Gastroesophageal sphincter (tissue), 4 donors: Measurements from ENCODE around the gene SAA2. TPM values are rescaled to one million over a fixed set of nuclear protein-coding genes. Genes with fewer than 3 reads are reported as not detected.
"Not testable (repeated sequence)": the region's sequence is repeated elsewhere in the genome, so short reads cannot be mapped to it uniquely, and the experiment has no call there.

Source experiments
- ATAC-seq: fragments of 150-250 bp; one replicate; pipeline ENCODE4 v1.9.1; 2016; ENCODE audit warnings: mild to moderate bottlenecking, moderate library complexity
- H3K27ac ChIP-seq, 4 donors: fragments of 200-600 bp; sonication (generic) in 3 of 4; 1 replicate in 3 of 4; 2 replicates in 1 of 4; pipeline ENCODE4 v1.5.1; 2016 to 2019
- H3K27me3 ChIP-seq: fragments of 200-600 bp; sonication (generic); one replicate; pipeline ENCODE4 v1.5.1; 2019
- H3K36me3 ChIP-seq, 2 donors: fragments of 200-600 bp; sonication (generic); one replicate each; pipeline ENCODE4 v1.5.1; 2019; ENCODE audit warnings: control low read depth in 1 of 2
- H3K4me1 ChIP-seq, 3 donors: fragments of 200-600 bp; sonication (generic); 1 replicate in 2 of 3; 2 replicates in 1 of 3; pipeline ENCODE4 v1.5.1; 2016 to 2019; ENCODE audit warnings: control low read depth in 2 of 3
- H3K4me3 ChIP-seq, 2 donors: fragments of 200-600 bp; sonication (generic); one replicate each; pipeline ENCODE4 v1.5.1; 2019; ENCODE audit warnings: mild to moderate bottlenecking in 1 of 2, moderate library complexity in 1 of 2
- H3K9me3 ChIP-seq, 3 donors: fragments of 200-600 bp; sonication (generic); one replicate each; pipeline ENCODE4 v1.5.1; 2017 to 2019; ENCODE audit warnings: control low read depth in 2 of 3
- CTCF ChIP-seq, 4 experiments: fragments of 200-600 bp in 2 of 4; fragments of 450-650 bp in 2 of 4; sonication (generic) in 1 of 4; IDR thresholded peaks; one replicate each; pipeline ENCODE4 v1.5.1; 2017 to 2019; ENCODE audit warnings: antibody characterized with exemption in 4 of 4, mild to moderate bottlenecking in 2 of 4, moderate library complexity in 2 of 4
- EP300 ChIP-seq: sonication (generic); formaldehyde crosslinking; IDR thresholded peaks from one replicate; pipeline ENCODE4 v1.6.1; 2017; ENCODE audit warnings: antibody characterized with exemption, mild to moderate bottlenecking
- POLR2A ChIP-seq, 2 donors: fragments of 450-650 bp; IDR thresholded peaks; one replicate each; pipeline ENCODE4 v1.6.1; 2017; ENCODE audit warnings: antibody characterized with exemption in 2 of 2, mild to moderate bottlenecking in 2 of 2, moderate library complexity in 1 of 2
- POLR2AphosphoS5 ChIP-seq: sonication (generic); formaldehyde crosslinking; IDR thresholded peaks from one replicate; pipeline ENCODE4 v1.6.1; 2017; ENCODE audit warnings: antibody characterized with exemption
- WGBS, 2 donors: methylation state at CpG; one replicate each; pipeline ENCODE4 v1.1.5; 2018; ENCODE audit warnings: low coverage in 1 of 2; 5-methylcytosine and 5-hydroxymethylcytosine counted together
- total RNA-seq, 4 donors: library from RNA; depleted of rRNA; stranded (reverse); fragments of >200 nt; gene quantifications; one replicate each; pipeline ENCODE4 v1.1.0, GENCODE V29; 2016

SAA2 gene
- total RNA-seq, 4 donors from 2014 or later: 18.6 to 36.5 TPM; not detected in 2

GRCh38 chr11:18254781-18255361, 6.4 kb upstream of the SAA2 start:
- H3K4me1 ChIP-seq: no peaks in the 10 kb centered on the region
- 50 to 66% methylated on average over 2 of the region's 2 CpGs for WGBS, 2 donors
- H3K36me3 ChIP-seq: no peaks in the 10 kb centered on the region
- no peaks in the 10 kb centered on the region for H3K9me3 ChIP-seq
- no peak for TF ChIP-seq EP300
- H3K4me3 ChIP-seq: no peak overlapping the region
- no peak for ATAC-seq
- H3K27ac ChIP-seq: no peak overlapping the region
- peaks cover 13% of the 10 kb centered on the region for H3K27me3 ChIP-seq

- H3K36me3 ChIP-seq: no peaks in the 10 kb centered on the region
- H3K27ac ChIP-seq: no peak overlapping the region
- no peak for ATAC-seq
- no peaks in the 10 kb centered on the region for H3K9me3 ChIP-seq
- H3K4me1 ChIP-seq: no peaks in the 10 kb centered on the region
- peaks cover 13% of the 10 kb centered on the region for H3K27me3 ChIP-seq
- no peak overlapping the region for H3K4me3 ChIP-seq
- TF ChIP-seq CTCF (IDR thresholded peaks at IDR 0.05) (no peak), EP300 (no peak)
- WGBS, 2 donors: 68 to 86% methylated on average over 6 to 8 of the region's 11 CpGs
Measured at GRCh38 chr11:18253778-18254338, 5.4 kb upstream of the SAA2 start.

DNA sequence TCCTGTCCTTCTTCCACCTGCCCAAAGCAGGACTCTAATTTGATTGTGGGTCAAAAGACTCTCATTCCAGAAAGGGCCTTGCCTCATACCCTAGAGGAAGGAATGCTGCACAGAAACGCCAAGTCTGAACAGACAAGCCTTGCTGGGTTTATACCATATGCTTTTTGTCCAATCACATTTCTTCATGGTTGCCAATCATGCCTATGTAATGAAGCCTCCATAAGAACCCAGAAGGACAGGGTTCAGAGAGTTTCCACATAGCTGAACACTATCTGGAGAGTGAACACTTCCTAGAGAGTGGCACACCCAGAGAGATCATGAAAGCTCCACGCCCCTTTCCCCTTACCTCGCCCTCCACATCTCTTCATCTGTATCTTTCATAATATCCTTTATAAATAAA, 4.8 kb upstream of the SAA2 start:
- no peak overlapping the region for H3K4me3 ChIP-seq
- no peak overlapping the region for H3K27ac ChIP-seq
- no peak for ATAC-seq
- WGBS, 2 donors: 77 to 80% methylated on average over 3 of the region's 3 CpGs
- no peak for TF ChIP-seq POLR2AphosphoS5
- no peak for TF ChIP-seq CTCF (IDR thresholded peaks at IDR 0.05)
- TF ChIP-seq POLR2A (IDR thresholded peaks at IDR 0.05): no peak
- TF ChIP-seq EP300: no peak
- H3K9me3 ChIP-seq: no peaks in the 10 kb centered on the region
- no peaks in the 10 kb centered on the region for H3K4me1 ChIP-seq
- no peaks in the 10 kb centered on the region for H3K36me3 ChIP-seq
- H3K27me3 ChIP-seq: peaks cover 13% of the 10 kb centered on the region

GRCh38 chr11:18247191-18247581, 1.3 kb downstream of the SAA2 start:
- ATAC-seq, H3K4me1 ChIP-seq, H3K27me3 ChIP-seq, H3K9me3 ChIP-seq, H3K4me3 ChIP-seq, H3K27ac ChIP-seq, H3K36me3 ChIP-seq: not testable (repeated sequence)
- 75 to 86% methylated on average over 1 to 2 of the region's 6 CpGs for WGBS, 2 donors

DNA sequence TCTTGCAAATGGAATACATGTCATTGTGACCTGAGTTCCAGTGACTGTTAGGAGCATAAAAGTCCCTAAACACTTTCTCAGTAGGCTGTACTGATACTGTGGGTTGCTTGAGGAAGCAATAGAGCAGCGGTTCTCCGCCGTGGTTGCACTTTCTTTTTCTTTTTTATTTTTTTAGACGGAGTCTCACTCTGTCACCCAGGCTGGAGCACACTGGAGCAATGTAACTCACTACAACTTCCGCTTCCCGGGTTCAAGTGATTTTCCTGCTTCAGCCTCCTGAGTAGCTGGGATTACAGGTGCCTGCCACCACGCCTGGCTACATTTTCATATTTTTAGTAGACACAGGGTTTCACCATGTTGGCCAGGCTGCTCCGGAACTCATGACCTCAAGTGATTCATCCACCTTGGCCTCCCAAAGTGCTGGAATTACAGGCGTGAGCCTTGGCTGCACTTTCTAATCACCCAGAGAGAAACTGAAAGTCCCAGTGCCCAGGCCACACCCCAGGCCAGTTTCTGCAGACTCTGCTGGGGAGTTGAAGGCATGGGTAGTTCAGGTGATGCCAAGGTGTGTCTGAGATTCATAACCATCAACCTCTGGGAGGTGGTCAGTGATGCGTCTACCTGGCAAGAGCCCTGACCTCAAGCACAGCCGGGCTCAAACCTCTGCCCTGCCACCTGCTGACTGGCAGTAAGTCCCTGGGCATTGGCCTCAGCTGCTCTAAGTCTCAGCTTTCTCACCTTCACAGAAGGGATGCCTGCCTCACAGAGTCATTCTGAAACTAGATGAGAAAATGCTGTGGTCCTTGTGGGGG, 1.9 kb downstream of the SAA2 start:
- not testable (repeated sequence) for ATAC-seq, H3K27ac ChIP-seq, H3K9me3 ChIP-seq, H3K27me3 ChIP-seq, H3K4me3 ChIP-seq, H3K36me3 ChIP-seq, H3K4me1 ChIP-seq
- 78 to 81% methylated on average over 7 to 8 of the region's 11 CpGs for WGBS, 2 donors

- Histone ChIP-seq H3K4me1 (no peaks in the 10 kb centered on the region), H3K27me3 (no peaks in the 10 kb centered on the region), H3K27ac (no peak overlapping the region), H3K4me3 (no peak overlapping the region), H3K36me3 (no peaks in the 10 kb centered on the region), H3K9me3 (no peaks in the 10 kb centered on the region)
- ATAC-seq: no peak
- TF ChIP-seq EP300: no peak
- TF ChIP-seq CTCF (IDR thresholded peaks at IDR 0.05): no peak
- TF ChIP-seq POLR2AphosphoS5: no peak
- no peak for TF ChIP-seq POLR2A (IDR thresholded peaks at IDR 0.05)
- WGBS, 2 donors: 0 to 65% methylated on average over 1 to 5 of the region's 6 CpGs
Measured at GRCh38 chr11:18245396-18245795, 3.1 kb downstream of the SAA2 start.
